Body of pancreas (tissue), 4 donors: ENCODE measurements around the gene DOCK4. TPM values are rescaled to one million over a fixed set of nuclear protein-coding genes. Genes with fewer than 3 reads are reported as not detected.
"Not testable (repeated sequence)": the region's sequence is repeated elsewhere in the genome, so short reads cannot be mapped to it uniquely, and the experiment has no call there.

Source experiments
- ATAC-seq: fragments of 150-250 bp; one replicate; pipeline ENCODE4 v1.9.1; 2016
- DNase-seq, 4 donors: peaks; one replicate each; pipeline ENCODE4 v3.0.0-alpha.2; 2019
- H3K27ac ChIP-seq, 4 donors: fragments of 200-600 bp; sonication (generic); 1 replicate in 3 of 4; 2 replicates in 1 of 4; pipeline versions ENCODE4 v1.5.1 to v1.6.1; 2016 to 2019; ENCODE audit warnings: mild to moderate bottlenecking in 1 of 4, mixed read lengths in 1 of 4, moderate library complexity in 1 of 4
- H3K27me3 ChIP-seq, 2 donors: fragments of 200-600 bp; sonication (generic); one replicate each; pipeline ENCODE4 v1.6.0; 2016; ENCODE audit warnings: mild to moderate bottlenecking in 1 of 2
- H3K36me3 ChIP-seq, 2 donors: fragments of 200-600 bp; sonication (generic); replicated peaks in 1 of 2; 2 replicates each; pipeline ENCODE4 v1.5.1; 2016; ENCODE audit warnings: low read depth in 2 of 2; ENCODE audit not compliant: insufficient read depth in 1 of 2
- H3K4me1 ChIP-seq: fragments of 200-600 bp; sonication (generic); one replicate; pipeline ENCODE4 v1.6.0; 2016
- H3K4me3 ChIP-seq, 2 donors: fragments of 200-600 bp; sonication (generic); 1 replicate in 1 of 2; 2 replicates in 1 of 2; pipeline ENCODE4 v1.5.1; 2016 to 2019
- H3K9me3 ChIP-seq, 3 donors: fragments of 200-600 bp; sonication (generic); 1 replicate in 2 of 3; 2 replicates in 1 of 3; pipeline ENCODE4 v1.5.1; 2016
- POLR2A ChIP-seq, 3 donors: fragments of 450-650 bp; IDR thresholded peaks; one replicate each; pipeline ENCODE4 v1.6.1; 2016; ENCODE audit warnings: antibody characterized with exemption in 3 of 3, mild to moderate bottlenecking in 2 of 3
- WGBS, 2 donors: methylation state at CpG; one replicate each; pipeline ENCODE4 v1.1.5; 2017; 5-methylcytosine and 5-hydroxymethylcytosine counted together
- intact Hi-C: fragments of 100-400 bp; cut with DNase I; formaldehyde crosslinking; loops from one replicate; pipeline ENCODE4 v1.15.1; 2023
- total RNA-seq, 2 donors: library from RNA; depleted of rRNA; stranded (reverse); fragments of >200 nt; gene quantifications; one replicate each; pipeline ENCODE4 v1.1.0, GENCODE V29; 2016
- TF ChIP-seq, protein P1 (sequence below), 7 experiments: fragments of 450-650 bp in 4 of 7; fragments of 200-600 bp in 3 of 7; sonication (generic) in 3 of 7; IDR thresholded peaks; one replicate each; pipeline ENCODE4 v1.5.1; 2016 to 2019; ENCODE audit warnings: antibody characterized with exemption in 7 of 7

The DOCK4 gene
- total RNA-seq, 2 donors from 2014 or later, result 24.9 to 34.6 TPM

- ATAC-seq (no peak), DNase-seq (no peak)
- H3K9me3 ChIP-seq, result no peaks in the 10 kb centered on the region
- H3K4me1 ChIP-seq, result peaks cover 19% of the 10 kb centered on the region
- 43 to 67% methylated on average over 3 of the region's 3 CpGs for WGBS, 2 donors
- TF ChIP-seq, protein P1, sequence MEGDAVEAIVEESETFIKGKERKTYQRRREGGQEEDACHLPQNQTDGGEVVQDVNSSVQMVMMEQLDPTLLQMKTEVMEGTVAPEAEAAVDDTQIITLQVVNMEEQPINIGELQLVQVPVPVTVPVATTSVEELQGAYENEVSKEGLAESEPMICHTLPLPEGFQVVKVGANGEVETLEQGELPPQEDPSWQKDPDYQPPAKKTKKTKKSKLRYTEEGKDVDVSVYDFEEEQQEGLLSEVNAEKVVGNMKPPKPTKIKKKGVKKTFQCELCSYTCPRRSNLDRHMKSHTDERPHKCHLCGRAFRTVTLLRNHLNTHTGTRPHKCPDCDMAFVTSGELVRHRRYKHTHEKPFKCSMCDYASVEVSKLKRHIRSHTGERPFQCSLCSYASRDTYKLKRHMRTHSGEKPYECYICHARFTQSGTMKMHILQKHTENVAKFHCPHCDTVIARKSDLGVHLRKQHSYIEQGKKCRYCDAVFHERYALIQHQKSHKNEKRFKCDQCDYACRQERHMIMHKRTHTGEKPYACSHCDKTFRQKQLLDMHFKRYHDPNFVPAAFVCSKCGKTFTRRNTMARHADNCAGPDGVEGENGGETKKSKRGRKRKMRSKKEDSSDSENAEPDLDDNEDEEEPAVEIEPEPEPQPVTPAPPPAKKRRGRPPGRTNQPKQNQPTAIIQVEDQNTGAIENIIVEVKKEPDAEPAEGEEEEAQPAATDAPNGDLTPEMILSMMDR (IDR thresholded peaks at IDR 0.05), result no peak
- TF ChIP-seq POLR2A (IDR thresholded peaks at IDR 0.05), result no peak
- intact Hi-C loops, result no loop called here
- no peak overlapping the region for H3K27ac ChIP-seq
- H3K4me3 ChIP-seq, result no peak overlapping the region
- no peaks in the 10 kb centered on the region for H3K36me3 ChIP-seq
- no peaks in the 10 kb centered on the region for H3K27me3 ChIP-seq
Measured at GRCh38 chr7:112252691-112253090, 46.5 kb upstream of the DOCK4 start.

DNA sequence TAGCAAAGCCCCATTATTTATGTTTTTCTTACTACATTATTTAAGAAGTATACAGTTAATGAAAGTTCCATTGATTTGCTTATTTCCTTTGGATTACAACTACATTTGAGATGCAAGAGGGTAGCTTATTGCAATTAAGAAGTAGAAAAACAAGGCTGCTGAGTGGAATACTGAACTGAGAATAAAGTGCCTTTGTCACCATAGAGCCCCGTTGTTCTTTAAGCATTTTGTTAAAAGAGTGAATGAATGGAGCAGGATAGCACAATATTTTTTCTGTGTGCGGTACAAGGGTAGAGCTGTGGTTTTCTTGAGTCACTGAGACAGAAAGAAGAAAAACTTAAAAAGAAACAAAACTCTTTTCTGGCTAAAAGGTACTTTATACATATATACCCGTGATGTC lies 45.9 kb upstream of the DOCK4 start:
- ATAC-seq, result no peak

DNA sequence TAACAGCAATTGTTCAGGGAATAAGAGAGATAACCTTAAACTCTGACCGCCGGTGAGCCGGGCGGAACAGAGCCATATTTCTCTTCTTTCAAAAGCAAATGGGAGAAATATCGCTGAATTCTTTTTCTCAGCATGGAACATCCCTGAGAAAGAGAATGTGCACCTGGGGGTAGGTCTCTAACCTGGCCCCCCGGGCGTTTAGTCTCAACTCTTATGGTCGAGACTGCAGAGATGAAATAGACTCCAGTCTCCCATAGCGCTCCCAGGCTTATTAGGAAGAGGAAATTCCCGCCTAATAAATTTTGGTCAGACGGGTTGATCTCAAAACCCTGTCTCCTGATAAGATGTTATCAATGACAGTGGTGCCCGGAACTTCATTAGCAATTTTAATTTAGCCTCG lies 43.8 kb upstream of the DOCK4 start:
- H3K27me3 ChIP-seq, H3K27ac ChIP-seq, DNase-seq, H3K4me1 ChIP-seq, H3K36me3 ChIP-seq, H3K9me3 ChIP-seq, intact Hi-C loops, ATAC-seq, H3K4me3 ChIP-seq: not testable (repeated sequence)
- WGBS, 2 donors, result 80 to 87% methylated on average over 13 of the region's 13 CpGs

More for the DNA sequence above, 45.9 kb upstream of the DOCK4 start:
- Histone ChIP-seq H3K4me1 (peaks cover 16% of the 10 kb centered on the region), H3K9me3 (no peaks in the 10 kb centered on the region), H3K4me3 (no peak overlapping the region), H3K27me3 (no peaks in the 10 kb centered on the region), H3K36me3 (no peaks in the 10 kb centered on the region), H3K27ac (no peak overlapping the region)
- 76 to 94% methylated on average over 3 of the region's 3 CpGs for WGBS, 2 donors
- no peak for DNase-seq
- TF ChIP-seq, protein P1 (IDR thresholded peaks at IDR 0.05), result no peak
- TF ChIP-seq POLR2A (IDR thresholded peaks at IDR 0.05), result no peak
- intact Hi-C loops, result no loop called here

DNA sequence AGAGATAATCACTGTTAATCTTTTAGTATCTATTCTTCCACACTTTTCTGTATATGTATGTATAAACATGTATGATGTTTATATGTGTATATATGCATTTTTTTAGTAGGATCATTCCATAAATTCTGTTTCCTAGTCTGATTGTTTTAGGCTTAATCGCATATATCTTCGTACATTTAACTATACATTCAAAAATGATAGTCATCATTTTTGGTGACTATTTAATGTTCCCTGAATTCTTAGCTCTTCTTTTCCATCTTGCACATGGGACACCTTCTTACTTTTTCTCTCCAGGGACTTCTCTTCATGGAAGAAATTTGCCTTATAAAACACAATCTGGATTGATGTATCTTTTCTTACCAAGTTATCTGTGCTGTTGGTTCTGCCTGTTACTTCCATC lies 42.4 kb upstream of the DOCK4 start:
- no peak overlapping the region for H3K27ac ChIP-seq
- no peaks in the 10 kb centered on the region for H3K4me1 ChIP-seq
- DNase-seq (no peak), ATAC-seq (no peak)
- WGBS, 2 donors, result 95 to 97% methylated on average over 2 of the region's 2 CpGs
- no peaks in the 10 kb centered on the region for H3K9me3 ChIP-seq
- H3K4me3 ChIP-seq, result no peak overlapping the region
- intact Hi-C loops, result no loop called here
- H3K27me3 ChIP-seq, result no peaks in the 10 kb centered on the region
- no peak for TF ChIP-seq POLR2A (IDR thresholded peaks at IDR 0.05)
- TF ChIP-seq, protein P1 (IDR thresholded peaks at IDR 0.05), result no peak
- H3K36me3 ChIP-seq, result no peaks in the 10 kb centered on the region

GRCh38 chr7:112238852-112239610 lies 32.8 kb upstream of the DOCK4 start:
- no peak for ATAC-seq
- WGBS, 2 donors, result 96% methylated on average over 9 of the region's 9 CpGs

More at GRCh38 chr7:112238852-112239610, 32.8 kb upstream of the DOCK4 start:
- H3K4me1 ChIP-seq, result no peaks in the 10 kb centered on the region
- H3K9me3 ChIP-seq, result no peaks in the 10 kb centered on the region
- TF ChIP-seq, protein P1 (IDR thresholded peaks at IDR 0.05), result no peak
- TF ChIP-seq POLR2A (IDR thresholded peaks at IDR 0.05), result no peak
- H3K4me3 ChIP-seq, result no peak overlapping the region
- peak in 2 of 4 donors; percentile 10 to 27 for DNase-seq
- H3K27me3 ChIP-seq, result no peaks in the 10 kb centered on the region
- no peaks in the 10 kb centered on the region for H3K36me3 ChIP-seq
- intact Hi-C loops, result no loop called here
- H3K27ac ChIP-seq, result no peak overlapping the region
